ENCODE data around the gene ADCK2. TPM values are rescaled to one million over a fixed set of nuclear protein-coding genes. Genes with fewer than 3 reads are reported as not detected.

ADCK2 gene
- total and polyA plus RNA-seq, 9 of the 15 experiments (the other 6 are each of a cell fraction or from before 2014, with no cell fraction given) = 0.08 to 14.3 (median 9.7) TPM

- no peaks in the 10 kb centered on the region for H3K9me3 ChIP-seq (replicated peaks; ENCODE audit: control insufficient read depth, insufficient read depth, low read depth, low read length)
- H3K9me1 ChIP-seq (ENCODE audit: control insufficient read depth, insufficient read depth, low read length) = no peaks in the 10 kb centered on the region
- in situ Hi-C loops (cut with MboI) = no loop called here
- H3K27me3 ChIP-seq (ENCODE audit: control insufficient read depth in 2 of 2, insufficient read depth in 2 of 2, low read length in 2 of 2) = peaks cover 60 to 91% of the 10 kb centered on the region in 2 experiments
- no peak overlapping the region for H3K27ac ChIP-seq (ENCODE audit: extremely low read depth, low read depth, low read length)
- ATAC-seq (no peak), FAIRE-seq (no peak), DNase-seq (ENCODE audit: extremely low read depth in 1 of 4, low spot score in 3 of 4) (no peak)
- WGBS (ENCODE audit: insufficient coverage, low coverage, missing lambda C conversion rate) = 35% methylated on average over 35 of the region's 74 CpGs
- POLR2A ChIA-PET = no interaction called here
- H3K36me3 ChIP-seq (ENCODE audit: control insufficient read depth, insufficient read depth, low read length) = no peaks in the 10 kb centered on the region
- intact Hi-C loops (cut with micrococcal nuclease) = no loop called here
- H3K4me3 ChIP-seq = no peak overlapping the region
- no peak overlapping the region for H2AFZ ChIP-seq (ENCODE audit: low read depth, low read length)
- BruUV-seq (replicated peaks) = no TSS peak
- CTCF ChIA-PET (ENCODE audit: low intra/inter-chr PET ratio) = interaction anchor here (0.5 kb wide), 1 partner anchor 141 kb away, joined by 3 read pairs; no protein-coding TSS in a partner anchor
- peaks cover 0 to 16% of the 10 kb centered on the region in 2 experiments; a peak in 2 of 5 replicates for H3K4me1 ChIP-seq (replicated peaks in 1 of 2; ENCODE audit: control insufficient read depth in 2 of 2, insufficient read depth in 2 of 2, low read length in 2 of 2)
- no peaks in the 10 kb centered on the region for H3K79me2 ChIP-seq (ENCODE audit: control insufficient read depth, insufficient read depth, low read length)
- H3K9ac ChIP-seq (ENCODE audit: insufficient read depth in 1 of 2, low read depth in 2 of 2, low read length in 2 of 2) = no peak overlapping the region
- no peak overlapping the region for H3K4me2 ChIP-seq (ENCODE audit: insufficient read depth, low read length)
- peaks cover 10% of the 10 kb centered on the region; the same call in 1 of the 2 replicates for H4K20me1 ChIP-seq (replicated peaks; ENCODE audit: control insufficient read depth, insufficient read depth, low read length)
- TF ChIP-seq CBX2 (IDR thresholded peaks at IDR 0.05; ENCODE audit: insufficient read depth, low read length, poor library complexity, severe bottlenecking) (peak; percentile 14), UBTF (IDR thresholded peaks at IDR 0.05; ENCODE audit: borderline replicate concordance in 1 of 2, low read depth in 2 of 2, low read length in 2 of 2) (no peak), ZNF707 (CRISPR knock-in tag; conservative IDR thresholded peaks at IDR 0.05) (no peak), ZNF175 (CRISPR knock-in tag; IDR thresholded peaks at IDR 0.05; ENCODE audit: low read depth) (no peak), ZNF143 (CRISPR knock-in tag; IDR thresholded peaks at IDR 0.05) (no peak), KDM1A (IDR thresholded peaks at IDR 0.05) (no peak), CHD4 (IDR thresholded peaks at IDR 0.05; ENCODE audit: insufficient read depth, insufficient replicate concordance, low read depth, low read length, poor library complexity, severe bottlenecking) (no peak), POLR2AphosphoS5 (IDR thresholded peaks at IDR 0.05; ENCODE audit: control insufficient read depth, insufficient read depth, low read depth, low read length) (no peak), HIVEP1 (CRISPR knock-in tag; IDR thresholded peaks at IDR 0.05) (no peak), STAT5B (CRISPR knock-in tag; IDR thresholded peaks at IDR 0.05) (no peak), BRCA1 (IDR thresholded peaks at IDR 0.05) (no peak), BRCA1 (CRISPR knock-in tag; IDR thresholded peaks at IDR 0.05) (peak; percentile 65; the same call in 1 of the 2 replicates), CBX3 (IDR thresholded peaks at IDR 0.05; ENCODE audit: borderline replicate concordance in 1 of 2, low read length in 2 of 2) (no peak), NUFIP1 (IDR thresholded peaks at IDR 0.05; ENCODE audit: partially characterized antibody) (no peak), E2F4 (CRISPR knock-in tag; IDR thresholded peaks at IDR 0.05; ENCODE audit: low read depth) (no peak), HMGN3 (IDR thresholded peaks at IDR 0.05; ENCODE audit: borderline replicate concordance, extremely low read depth, insufficient read length, low read depth, low read length) (no peak), RAD51 (IDR thresholded peaks at IDR 0.05; ENCODE audit: borderline replicate concordance, low read depth) (no peak), COPS2 (conservative IDR thresholded peaks at IDR 0.05) (no peak)
These were observed 32.6 kb upstream of the ADCK2 start for GRCh38 chr7:140640060-140640637.
